Heart left ventricle (tissue), 13 donors: ENCODE measurements around the gene EIF2AK3.

Experiments used
- POLR2A ChIP-seq, 2 donors: fragments of 450-650 bp; IDR thresholded peaks; one replicate each; pipeline ENCODE4 v1.6.1; 2017; ENCODE audit warnings: antibody characterized with exemption in 2 of 2, mild to moderate bottlenecking in 2 of 2, moderate library complexity in 2 of 2
- TF ChIP-seq, protein P1 (sequence below), 12 donors: fragments of 200-600 bp; sonication (generic) in 4 of 12; IDR thresholded peaks; one replicate each; pipeline versions ENCODE4 v1.5.0 to v1.8.0; 2018 to 2022; ENCODE audit warnings: antibody characterized with exemption in 12 of 12, mild to moderate bottlenecking in 5 of 12
- donor health status: ischemic (EF 13 %, LVEDD 7.1; RV severe dilation, severe dysfunction).
- donor health status: DM: no; HTN: yes; CAD: no.
- donor health status: DM: no; HTN: no; CAD: no.
- donor health status: ischemic (EF 25% LVEDD 6.9; RV normal size, moderate dysfunction).
- donor health status: ischemic (EF 25% LVEDD 5.7; RV mildly dilated, moderate dysfunction).
- donor health status: ischemic (EF 35%, LVEDD 5.7; RV mildly dilated, moderate dysfunction).
- donor health status: nonischemic (EF 11% LVEDD 7.7; RV severe dilation, severe dysfunction).
- donor health status: DM: yes; HTN: yes; CAD: no.
- donor health status: PGD.
- donor health status: ischemic (EF 29% LVEDD 5.4; RV normal size, mild dysfunction).
- donor health status: nonischemic (EF 23%, LVEDD 6.1; RV moderate dilation, normal function).

DNA sequence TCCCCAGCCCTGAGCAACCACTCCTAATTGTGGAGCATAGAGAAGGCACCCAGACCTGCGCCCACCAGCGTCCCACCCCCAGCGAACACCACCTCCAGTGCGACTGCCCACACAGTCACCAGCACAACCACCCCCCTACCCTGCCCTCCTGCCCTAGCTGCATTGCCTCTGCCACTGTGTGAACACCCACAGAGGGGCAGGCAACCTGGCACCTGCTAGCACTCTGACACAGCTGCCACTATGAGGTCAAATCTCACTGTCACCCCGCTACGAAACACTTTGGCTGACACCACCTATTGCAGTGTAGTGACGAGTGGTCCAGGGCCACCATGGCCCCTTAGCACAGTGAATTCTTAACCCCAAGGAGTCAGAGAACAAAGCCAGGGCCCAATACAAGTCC is 14.1 kb upstream of the EIF2AK3 start:
- TF ChIP-seq, protein P1, sequence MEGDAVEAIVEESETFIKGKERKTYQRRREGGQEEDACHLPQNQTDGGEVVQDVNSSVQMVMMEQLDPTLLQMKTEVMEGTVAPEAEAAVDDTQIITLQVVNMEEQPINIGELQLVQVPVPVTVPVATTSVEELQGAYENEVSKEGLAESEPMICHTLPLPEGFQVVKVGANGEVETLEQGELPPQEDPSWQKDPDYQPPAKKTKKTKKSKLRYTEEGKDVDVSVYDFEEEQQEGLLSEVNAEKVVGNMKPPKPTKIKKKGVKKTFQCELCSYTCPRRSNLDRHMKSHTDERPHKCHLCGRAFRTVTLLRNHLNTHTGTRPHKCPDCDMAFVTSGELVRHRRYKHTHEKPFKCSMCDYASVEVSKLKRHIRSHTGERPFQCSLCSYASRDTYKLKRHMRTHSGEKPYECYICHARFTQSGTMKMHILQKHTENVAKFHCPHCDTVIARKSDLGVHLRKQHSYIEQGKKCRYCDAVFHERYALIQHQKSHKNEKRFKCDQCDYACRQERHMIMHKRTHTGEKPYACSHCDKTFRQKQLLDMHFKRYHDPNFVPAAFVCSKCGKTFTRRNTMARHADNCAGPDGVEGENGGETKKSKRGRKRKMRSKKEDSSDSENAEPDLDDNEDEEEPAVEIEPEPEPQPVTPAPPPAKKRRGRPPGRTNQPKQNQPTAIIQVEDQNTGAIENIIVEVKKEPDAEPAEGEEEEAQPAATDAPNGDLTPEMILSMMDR (IDR thresholded peaks at IDR 0.05), result no peak
- TF ChIP-seq POLR2A (IDR thresholded peaks at IDR 0.05), result no peak
